GM12892 (cell line): ENCODE data around the gene DCHS2.

Experiments
- DNase-seq: peaks from one replicate; pipeline ENCODE4 v3.0.0; 2011; ENCODE audit not compliant: insufficient read length
- FAIRE-seq: peaks from 2 replicates; lab custom pipeline; 2011; peaks lifted over from hg19 to GRCh38; lab: Jason Lieb, UNC
- POLR2A ChIP-seq: IDR thresholded peaks from 2 replicates; pipeline ENCODE4 v1.6.1; 2011; ENCODE audit warnings: low read depth, low read length, control low read depth
- POLR2AphosphoS5 ChIP-seq: IDR thresholded peaks from 2 replicates; pipeline ENCODE4 v1.6.1; 2011; ENCODE audit warnings: low read depth, low read length, control low read depth
- TAF1 ChIP-seq: IDR thresholded peaks from 2 replicates; pipeline ENCODE4 v1.6.1; 2011; ENCODE audit warnings: low read depth, mild to moderate bottlenecking, control low read depth, low read length, borderline replicate concordance

Gene DCHS2

DNA sequence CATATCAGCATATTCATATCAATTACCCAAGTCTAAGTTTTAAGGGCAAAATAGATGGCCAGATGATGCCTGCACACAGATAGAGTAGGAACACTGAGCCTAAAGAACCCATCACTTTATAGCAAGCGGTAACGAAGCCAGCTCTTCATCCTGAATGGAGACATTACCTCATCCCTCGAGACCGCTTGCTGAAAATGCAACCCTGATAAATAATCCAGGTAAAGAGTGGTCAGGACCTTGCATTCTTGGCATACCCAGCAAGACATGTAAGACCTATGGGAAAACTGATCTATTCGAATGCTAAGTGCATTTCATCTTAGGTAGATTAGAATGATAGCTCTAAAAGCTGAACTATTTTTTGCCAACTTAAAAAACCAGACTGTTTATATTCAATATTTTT, 25.3 kb downstream of the DCHS2 start:
- DNase-seq, result no peak
- TF ChIP-seq POLR2A, result no peak
- FAIRE-seq, result no peak

GRCh38 chr4:154465085-154465484, 26.5 kb downstream of the DCHS2 start:
- no peak for FAIRE-seq
- TF ChIP-seq POLR2A (no peak), POLR2AphosphoS5 (no peak), TAF1 (no peak)
- DNase-seq, result no peak

DNA sequence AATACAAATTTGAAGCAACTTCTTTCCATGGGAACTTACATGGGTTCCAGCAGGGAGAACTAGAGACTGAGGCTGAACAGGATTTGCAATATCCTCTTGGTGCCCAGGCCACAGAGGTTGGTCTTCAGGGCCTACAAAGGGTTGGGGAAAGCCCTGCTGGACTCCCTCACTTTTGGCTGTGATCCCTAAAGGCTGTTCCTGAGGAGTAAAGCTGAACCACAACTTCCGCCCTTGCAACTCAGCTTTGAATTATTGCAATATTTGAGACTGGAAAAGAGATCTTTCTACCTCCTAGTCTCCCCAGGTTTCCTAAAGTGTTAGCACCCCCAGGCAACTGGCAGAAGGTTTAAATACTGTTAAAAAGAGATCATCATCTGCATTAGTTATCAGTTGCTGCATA, 26.9 kb downstream of the DCHS2 start:
- no peak for TF ChIP-seq POLR2A
- DNase-seq, result no peak
- FAIRE-seq, result no peak

- TF ChIP-seq TAF1 (no peak), POLR2AphosphoS5 (no peak), POLR2A (no peak)
- DNase-seq, result no peak
- FAIRE-seq, result no peak
These were observed 29.4 kb downstream of the DCHS2 start for GRCh38 chr4:154462081-154462810.

GRCh38 chr4:154457471-154457870, 34.1 kb downstream of the DCHS2 start:
- FAIRE-seq, result no peak
- no peak for TF ChIP-seq POLR2A
- DNase-seq, result no peak

DNA sequence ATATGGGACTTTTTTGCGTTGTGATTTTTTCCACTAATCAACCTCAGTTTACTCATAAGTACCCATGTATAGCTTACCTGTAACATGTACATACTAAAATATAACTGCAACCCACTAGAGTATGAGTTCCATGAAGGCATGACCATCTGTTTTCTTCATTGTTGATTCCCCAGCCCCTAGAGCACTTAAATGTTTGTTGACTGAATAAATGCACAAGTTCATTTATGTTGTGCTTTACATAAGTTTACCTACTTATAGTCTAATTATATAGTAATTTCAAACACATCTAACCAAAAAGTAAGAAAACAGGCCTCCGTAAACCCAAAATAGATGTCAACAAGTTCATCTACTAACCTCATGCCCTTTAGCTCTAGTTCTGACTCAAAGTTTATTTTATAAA, 34.7 kb downstream of the DCHS2 start:
- no peak for TF ChIP-seq TAF1
- no peak for TF ChIP-seq POLR2A
- TF ChIP-seq POLR2AphosphoS5, result no peak
- DNase-seq (no peak), FAIRE-seq (no peak)

DNA sequence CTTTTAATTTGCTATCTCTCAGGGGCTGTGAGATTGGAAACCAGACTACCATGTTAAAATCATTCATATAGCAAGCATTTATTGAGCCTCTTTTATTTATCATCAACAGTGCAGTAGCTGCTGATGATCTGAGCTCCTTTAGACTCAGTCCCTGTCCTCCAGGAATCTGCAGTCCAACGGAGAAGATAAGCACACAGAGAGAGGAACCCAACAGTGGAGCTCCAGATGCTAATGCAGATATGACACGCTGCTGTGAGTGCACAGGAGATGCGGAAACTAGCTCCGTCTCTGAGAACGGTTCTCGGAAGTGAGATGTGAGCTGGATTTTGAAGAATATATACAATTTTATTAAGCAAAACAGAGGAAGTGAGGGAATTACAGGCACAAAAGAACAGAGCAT, 35.4 kb downstream of the DCHS2 start:
- DNase-seq, result no peak
- FAIRE-seq, result no peak
- TF ChIP-seq POLR2AphosphoS5 (no peak), TAF1 (no peak), POLR2A (no peak)

GRCh38 chr4:154455111-154455510, 36.5 kb downstream of the DCHS2 start:
- FAIRE-seq, result no peak

GRCh38 chr4:154454710-154455109, 36.9 kb downstream of the DCHS2 start:
- DNase-seq (no peak), FAIRE-seq (no peak)
- TF ChIP-seq POLR2AphosphoS5, result no peak

More at GRCh38 chr4:154455111-154455510, 36.5 kb downstream of the DCHS2 start:
- DNase-seq, result no peak
- no peak for TF ChIP-seq TAF1
- no peak for TF ChIP-seq POLR2A
- TF ChIP-seq POLR2AphosphoS5, result no peak

GRCh38 chr4:154452798-154453346, 38.7 kb downstream of the DCHS2 start:
- TF ChIP-seq POLR2A (no peak), TAF1 (no peak), POLR2AphosphoS5 (no peak)
- FAIRE-seq (no peak), DNase-seq (no peak)

DNA sequence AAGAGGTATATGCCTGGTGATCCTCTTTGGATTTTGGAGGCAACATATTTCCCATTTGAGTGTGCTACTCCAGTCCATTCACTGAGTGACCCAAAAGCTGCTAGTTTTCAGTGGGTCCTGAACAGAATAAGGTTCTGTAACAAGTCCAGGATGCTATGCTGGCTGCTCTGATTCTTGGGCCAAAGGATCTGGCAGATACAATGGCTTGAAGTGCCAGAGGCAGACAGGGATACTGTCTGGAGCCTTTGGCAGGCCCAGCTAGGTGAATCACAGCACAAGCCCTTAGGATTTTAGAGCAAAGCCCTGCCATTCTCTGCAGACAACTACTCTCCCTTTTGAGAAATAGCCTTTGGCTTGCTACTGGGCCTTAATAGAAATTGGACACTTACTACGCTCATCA, 40.6 kb downstream of the DCHS2 start:
- DNase-seq, result no peak
- TF ChIP-seq POLR2A (no peak), POLR2AphosphoS5 (no peak), TAF1 (no peak)
- FAIRE-seq, result no peak

- no peak for DNase-seq
- TF ChIP-seq POLR2AphosphoS5, result no peak
- TF ChIP-seq POLR2A, result no peak
- no peak for TF ChIP-seq TAF1
- FAIRE-seq, result no peak
These were observed 46.6 kb downstream of the DCHS2 start for GRCh38 chr4:154444958-154445357.

- DNase-seq (no peak), FAIRE-seq (no peak)
- TF ChIP-seq POLR2A, result no peak
- TF ChIP-seq POLR2AphosphoS5, result no peak
- TF ChIP-seq TAF1, result no peak
These were observed 49.6 kb downstream of the DCHS2 start for GRCh38 chr4:154441982-154442381.
